Stimulated activated CD4-positive, alpha-beta T cell treated with anti-CD3 and anti-CD28 coated beads, Interleukin-15, amount 100 ng/mL, for 24 hours (primary cell): ENCODE measurements around the gene FOXP1.
A peak's percentile ranks its signal among the peaks of the same experiment; 100 is the strongest.

Experiments used
- DNase-seq: peaks from one replicate; pipeline ENCODE4 v3.0.0-alpha.2; 2020

FOXP1 gene

DNA sequence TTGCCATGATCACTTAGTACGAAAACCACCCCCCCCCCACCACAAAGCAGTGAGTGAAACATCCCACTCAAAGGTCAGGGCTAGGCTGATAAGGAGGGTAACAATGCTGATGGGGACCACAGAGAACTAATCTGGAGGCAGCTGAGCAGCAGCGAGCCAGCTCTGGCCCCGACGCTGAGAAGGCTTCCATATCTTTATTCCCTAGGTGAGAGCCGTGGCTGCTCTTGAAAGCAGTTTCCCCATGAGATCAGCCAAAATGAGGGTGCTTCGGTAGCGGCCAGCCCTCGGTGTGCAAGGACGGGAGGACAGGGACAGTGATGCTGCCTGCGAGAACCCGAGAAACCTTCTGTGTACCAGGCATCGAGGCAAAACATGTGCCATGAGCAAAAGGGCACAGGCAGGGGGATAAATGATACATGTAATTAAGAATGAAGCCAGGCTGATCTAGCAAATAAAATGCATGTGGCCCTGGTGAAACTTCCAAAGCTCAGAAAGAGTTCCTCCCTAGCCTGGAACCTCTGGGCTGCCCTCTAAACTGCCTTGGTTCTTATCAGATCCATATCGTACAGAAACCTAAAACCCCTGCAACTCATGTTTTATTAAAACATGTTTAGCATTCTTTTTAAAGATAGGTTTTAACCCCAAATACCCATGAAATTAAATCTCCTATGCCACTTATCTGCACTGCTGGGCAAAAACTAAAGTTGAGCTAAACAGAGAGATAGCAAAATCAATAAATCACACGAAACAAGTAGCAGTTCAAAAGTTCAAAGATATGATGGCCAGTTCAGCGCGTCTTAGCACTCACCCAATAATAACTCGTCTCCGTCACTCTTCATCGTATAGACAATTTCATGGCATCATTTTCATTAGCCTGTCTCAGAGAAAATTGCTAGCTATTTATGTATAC is 337.3 kb downstream of the FOXP1 start:
- no peak for DNase-seq

DNA sequence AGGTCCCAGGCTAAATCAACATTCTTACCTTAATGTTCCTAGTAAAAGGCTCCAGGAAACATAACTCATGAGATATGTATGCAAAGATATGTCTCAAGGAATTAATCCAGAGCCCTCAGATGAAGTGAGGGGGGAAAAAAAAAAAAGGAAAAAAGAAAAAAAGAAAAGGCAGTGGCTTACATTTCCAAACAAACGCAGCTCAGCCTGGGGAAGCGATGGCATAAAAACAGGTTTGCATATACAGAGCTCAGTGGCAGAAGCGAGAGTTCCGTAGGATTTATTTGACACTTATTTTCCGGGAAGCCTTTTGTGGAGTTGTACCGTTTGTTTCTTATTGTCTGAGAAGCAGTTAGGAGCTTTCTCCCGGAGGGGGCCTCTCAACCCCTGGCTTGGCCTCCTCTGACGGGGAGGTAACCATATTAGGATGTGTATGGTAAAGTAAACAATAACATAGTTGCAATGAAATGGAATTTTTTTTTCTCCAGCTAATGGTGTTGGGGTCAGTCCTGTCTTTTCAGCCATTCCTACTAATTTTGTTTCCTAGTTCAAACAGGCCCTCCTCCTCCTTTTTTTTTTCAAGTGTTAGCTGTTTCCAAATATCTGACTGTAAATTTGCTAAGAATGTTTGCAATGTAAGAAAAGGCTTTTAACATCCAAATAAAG is 338.6 kb downstream of the FOXP1 start:
- DNase-seq, result no peak

DNA sequence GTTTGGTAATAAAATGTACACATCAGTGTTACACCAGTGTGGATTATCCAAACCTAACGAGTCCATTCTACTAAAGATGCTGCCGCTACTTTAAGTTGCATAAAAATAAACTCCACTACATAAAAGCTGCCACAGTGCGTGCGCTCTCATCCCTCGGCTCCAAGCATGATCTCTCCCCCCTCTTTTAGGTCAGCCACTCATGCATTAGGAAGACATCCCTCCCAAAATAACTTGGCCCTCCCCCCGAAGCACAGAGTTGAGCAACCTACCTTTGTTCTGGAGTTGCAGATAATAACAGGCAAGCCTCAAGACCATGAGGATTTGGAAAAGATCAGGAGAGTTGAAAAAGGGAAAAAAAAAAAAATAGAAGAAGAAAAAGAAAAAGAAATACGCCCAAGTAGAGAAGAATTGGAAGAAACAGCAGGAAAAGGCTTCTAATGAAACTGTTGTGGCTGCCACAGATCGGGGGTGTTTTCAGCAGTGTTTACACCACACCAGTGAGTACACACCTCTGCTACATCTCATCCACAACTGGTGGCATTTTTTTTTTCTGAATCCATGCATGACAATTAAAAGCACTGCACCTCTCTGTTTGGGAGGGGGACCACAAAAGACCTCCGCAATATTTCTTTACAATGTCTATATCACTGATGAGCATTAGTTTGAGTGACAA is 339.2 kb downstream of the FOXP1 start:
- DNase-seq, result no peak

DNA sequence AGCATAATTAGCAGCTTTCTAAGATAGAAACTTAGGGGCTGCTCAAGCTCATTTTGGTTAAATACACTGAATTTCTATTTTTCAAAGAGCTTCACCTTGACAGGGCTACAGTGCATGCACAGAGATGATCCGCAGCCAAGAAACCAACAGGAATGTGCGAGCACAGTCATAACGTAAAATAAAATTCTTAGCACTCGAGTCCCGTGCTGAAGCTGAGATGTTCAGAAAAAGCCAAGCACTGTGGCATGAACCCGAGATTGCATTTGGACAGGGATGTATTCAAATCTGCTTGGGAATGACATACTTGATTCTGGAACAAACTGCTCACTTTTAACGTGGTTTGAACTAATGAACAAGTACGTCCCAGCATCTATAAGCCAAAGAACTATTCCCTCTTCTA is 340.3 kb downstream of the FOXP1 start:
- DNase-seq, result no peak

DNA sequence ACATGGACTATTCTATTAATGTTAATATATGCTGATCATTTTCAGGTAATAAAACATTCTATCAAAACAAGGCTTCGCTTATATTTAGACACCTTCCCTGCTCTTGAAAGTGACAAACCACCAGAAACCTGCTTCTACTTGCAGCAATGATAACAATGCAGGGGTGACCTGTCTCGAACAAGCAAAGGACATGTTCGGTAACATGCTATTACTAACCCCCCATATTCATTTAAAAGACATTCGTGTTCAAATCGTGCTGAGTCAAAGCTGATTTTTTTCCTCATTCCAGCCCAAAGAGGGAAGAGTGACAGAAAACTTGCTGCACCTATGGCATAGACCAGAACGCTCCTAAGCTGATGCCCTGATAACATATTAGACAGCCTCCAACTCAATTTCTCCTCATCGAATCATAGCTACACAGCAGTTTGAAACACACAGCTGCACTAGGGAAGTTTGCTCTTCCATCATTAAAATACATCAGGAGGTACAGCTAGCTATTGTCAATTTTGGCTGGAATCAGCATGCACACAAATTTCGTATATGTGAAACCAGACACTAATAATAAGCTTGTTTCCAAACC is 341.5 kb downstream of the FOXP1 start:
- DNase-seq, result no peak

DNA sequence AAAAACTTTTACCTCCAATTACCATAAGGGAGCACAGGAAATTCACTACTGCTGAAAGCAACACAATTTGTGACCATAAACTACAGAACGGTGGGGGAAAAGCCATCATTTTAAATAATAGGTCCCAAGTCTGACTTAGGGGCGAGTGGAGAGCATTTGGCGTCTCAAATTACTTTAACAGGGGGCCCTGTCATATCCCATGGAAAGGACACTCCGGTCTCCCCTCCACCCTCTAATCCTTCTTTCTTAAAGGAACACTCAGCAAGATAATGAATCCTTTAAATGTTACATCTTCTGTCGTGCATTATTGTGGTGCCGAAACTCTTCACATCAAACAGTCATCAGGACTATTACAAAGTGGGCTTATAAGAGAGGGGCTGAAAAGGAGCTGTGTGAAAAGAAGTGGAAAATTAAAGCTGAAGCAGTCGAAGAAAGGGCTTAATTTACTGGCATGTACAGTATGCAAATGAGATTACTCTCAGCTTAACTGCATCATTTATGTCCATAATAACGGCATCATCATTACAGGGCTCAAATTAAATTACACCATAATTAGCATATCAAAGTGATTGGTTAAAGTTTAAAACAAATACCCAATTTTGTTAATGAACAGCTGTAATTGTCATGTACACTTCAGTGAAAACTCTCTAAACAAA is 342.2 kb downstream of the FOXP1 start:
- DNase-seq, result no peak

DNA sequence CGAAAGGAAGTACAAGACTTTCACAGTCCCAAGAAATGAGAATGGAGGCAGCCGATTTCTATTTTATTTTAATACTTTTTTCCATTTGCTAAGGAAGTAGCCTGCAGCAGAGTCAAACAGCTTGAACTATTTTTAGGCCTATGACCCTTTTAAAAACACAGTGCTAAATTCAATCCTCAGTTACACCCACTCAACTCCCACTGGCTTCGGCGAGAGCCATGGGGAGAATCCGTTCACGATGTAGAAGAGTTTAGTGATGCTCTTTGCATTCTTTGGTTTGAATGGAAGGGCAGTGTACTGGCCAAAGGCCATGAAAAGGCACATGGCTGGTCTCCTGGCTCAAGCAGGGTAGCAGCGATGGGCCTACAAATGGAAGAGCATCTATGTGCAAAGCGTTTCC is 343.5 kb downstream of the FOXP1 start:
- no peak for DNase-seq

DNA sequence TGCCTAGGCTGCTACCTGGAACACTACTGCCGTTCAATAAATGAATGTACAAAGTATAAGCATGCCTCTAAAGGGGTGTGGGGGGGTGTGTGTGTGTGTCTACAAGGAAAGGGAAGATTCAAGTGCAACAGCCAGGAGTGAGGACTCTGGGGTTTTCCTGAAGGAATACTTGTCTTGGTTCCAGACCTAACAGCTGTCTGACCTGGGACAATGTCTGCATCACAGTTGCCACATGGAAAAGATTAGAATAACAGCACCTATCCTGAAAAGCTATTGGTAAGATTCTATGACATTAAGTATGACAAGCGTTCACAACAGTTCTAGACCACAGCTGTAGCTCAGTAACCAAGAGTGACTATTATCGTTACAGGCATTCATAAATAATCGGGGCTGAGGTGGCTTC is 345.2 kb downstream of the FOXP1 start:
- DNase-seq, result no peak

DNA sequence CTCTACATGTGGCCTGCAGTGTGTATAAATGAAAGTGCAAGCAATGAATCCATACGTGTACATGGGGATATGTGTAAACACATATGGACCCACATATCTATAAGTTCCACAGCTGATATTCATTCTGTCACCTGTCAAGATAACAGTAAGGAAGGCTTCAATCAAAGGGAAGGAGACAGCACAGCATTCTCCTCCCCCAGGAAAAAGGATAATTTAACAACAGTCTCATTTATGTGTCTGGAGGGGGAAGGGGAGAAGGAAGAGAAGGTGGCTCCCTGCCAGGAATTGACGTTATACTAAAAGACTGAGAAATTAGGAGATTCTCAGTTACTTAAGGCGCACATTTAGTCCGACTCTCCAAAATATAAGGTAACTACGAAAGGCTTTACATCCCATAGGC is 345.9 kb downstream of the FOXP1 start:
- no peak for DNase-seq

DNA sequence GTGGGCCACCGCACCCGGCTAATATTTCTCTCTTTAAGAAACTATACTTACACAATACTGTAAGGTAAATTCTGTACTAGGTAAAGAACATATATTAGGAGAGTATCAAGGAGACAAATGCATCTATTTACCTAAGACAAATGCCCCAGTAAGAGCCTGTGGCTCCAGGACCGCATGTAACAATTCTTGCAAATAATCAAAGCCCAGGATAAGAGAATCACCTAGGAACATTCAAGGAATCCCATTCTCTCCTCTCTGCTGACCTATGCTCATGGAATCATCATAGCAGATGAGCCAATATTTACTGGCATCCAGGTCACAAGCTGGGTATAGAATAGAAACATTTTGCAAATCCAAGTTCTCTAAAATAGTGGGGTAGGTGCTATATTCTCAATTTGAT is 347.7 kb downstream of the FOXP1 start:
- DNase-seq, result no peak

DNA sequence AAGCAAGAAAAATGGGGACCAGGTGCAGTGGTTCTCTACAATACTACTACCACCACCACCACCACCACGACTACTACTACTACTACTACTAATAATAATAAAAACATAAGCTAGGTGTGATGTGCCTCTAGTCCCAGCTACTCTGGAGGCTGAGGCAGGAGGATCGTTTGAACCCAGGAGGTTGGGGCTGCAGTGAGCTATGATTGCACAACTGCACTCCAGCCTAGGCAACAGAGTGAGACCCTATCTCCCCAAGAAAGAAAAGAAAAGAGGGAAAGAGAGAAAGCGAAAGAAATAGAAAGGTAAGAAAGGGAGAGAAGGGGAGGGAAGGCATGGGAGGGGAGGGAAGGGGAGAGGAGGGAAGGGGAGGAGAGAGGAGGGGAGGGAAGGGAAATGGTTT is 350.6 kb downstream of the FOXP1 start:
- no peak for DNase-seq

DNA sequence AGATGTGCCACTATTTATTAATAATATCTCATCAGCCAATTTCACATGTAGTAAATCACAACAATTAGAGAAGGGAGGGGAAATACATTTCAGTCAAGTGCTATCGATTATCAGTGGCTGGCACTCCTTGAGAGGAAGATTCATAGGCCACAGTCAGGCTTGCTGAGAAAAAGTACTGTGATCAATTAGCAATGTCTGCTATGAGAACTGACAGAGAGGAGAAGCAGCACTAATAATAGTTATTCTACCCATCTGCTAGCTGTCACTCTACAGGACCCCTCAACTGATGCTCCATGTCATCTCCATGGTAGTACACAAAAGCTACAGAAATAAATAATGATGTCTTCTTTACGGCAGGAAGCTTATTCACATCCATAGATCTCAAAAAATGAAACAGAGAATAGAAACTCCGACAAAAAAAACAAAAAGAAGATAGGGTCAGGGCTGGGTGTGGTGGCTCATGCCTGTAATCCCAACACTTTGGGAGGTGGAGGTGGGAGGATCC is 351.3 kb downstream of the FOXP1 start:
- no peak for DNase-seq

DNA sequence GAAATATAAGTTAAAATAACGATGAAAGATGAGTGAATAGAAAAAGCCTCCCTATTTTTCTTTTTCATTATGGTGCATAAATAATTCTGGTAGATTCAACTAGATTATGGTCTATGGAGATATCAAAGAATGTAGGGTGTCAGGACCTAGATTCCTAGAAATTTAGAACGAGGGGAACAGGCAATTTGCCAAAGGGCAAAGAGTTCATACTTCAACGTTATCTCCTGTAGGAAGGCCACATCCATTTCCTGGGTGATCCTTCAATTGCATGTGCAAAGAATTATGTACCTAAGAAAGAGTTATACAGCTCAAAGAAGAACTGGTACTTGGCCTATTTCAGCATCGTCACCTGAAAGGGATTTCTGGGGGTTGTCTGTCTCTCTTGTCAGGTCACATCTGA is 351.8 kb downstream of the FOXP1 start:
- DNase-seq, result no peak

DNA sequence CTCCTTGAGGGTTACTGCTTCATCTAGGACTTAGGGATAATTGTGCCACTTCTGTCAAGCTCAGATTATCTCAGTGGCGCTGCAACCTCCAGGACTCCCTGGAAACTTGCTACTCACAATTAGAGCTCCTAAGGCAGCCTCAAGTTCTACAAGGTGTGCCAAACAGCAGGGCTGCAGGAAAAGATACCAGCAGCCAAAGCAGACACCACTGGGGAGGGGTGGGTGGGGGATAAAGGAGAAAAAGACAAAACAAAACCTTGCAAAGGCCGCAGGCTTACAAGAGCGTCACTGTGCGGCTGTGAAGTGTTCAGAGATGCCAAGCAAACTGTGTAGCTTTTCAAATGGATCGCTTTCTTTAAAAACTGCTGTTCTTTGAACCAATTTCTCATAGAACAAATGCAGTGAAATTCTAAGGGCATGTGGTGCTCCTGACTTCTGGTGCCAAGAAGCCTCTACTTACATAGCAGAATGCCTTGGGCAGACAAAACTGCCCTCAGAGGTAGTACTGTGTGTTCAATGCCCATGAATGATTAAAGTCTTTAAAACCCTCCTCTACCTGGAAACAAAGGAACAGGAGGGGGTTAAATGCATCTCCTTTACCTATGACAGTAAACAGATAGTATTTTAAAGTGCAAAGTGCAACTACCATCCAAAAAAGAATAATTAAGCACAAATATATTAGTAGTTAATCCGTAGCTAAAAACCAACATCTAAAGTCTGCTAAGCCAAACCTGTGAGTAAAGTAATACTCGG is 353.4 kb downstream of the FOXP1 start:
- DNase-seq, result no peak

DNA sequence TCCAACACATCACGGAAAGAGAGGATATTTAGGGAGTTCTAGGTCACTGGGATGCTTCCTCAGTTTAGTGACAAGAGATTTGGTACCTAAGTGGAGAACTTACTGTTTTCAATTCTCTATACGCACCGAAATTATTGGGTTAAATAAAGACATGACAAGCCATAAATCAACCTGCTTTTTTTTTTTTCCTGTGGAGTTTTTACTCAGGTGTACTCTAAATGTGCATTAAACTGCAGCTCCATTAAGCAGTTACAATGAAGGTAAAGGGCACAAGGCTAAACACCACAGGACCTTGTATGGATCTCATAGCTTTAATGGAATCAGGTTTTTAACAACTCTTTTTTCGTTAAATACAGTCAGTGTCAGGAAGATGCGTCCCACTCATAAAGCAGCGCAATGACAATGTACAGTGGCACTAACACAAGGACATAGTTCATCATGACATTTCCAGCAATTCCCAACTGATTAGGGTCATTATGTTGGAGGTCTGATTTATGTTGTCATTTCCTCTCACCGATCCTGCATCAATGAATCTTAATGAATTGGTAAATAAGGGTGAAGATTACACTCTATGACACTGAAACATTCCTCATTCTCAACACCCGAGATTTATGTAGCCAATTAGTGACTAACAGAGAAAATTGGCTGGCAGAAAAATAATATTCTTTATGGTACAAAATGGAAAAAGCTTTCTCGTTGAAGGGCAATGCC is 355.2 kb downstream of the FOXP1 start:
- no peak for DNase-seq

DNA sequence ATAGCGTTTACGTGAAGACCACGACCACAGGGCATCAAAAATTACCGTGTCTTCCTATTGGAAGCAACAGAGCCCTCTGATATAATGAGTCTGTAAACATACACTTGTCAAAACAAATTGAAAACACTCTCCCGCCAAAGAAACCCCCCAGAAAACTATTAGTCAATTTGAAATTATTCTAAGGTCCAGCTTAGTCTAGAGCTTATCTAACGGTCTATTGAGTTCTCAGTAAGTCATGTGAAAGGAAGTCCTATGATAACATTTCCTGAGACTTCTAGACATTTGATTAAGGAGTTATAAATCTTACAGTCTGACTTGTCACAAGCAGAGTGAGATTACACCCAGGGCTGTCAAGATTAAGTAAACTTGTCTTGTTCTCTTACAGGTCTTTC is 356.3 kb downstream of the FOXP1 start:
- DNase-seq, result no peak

DNA sequence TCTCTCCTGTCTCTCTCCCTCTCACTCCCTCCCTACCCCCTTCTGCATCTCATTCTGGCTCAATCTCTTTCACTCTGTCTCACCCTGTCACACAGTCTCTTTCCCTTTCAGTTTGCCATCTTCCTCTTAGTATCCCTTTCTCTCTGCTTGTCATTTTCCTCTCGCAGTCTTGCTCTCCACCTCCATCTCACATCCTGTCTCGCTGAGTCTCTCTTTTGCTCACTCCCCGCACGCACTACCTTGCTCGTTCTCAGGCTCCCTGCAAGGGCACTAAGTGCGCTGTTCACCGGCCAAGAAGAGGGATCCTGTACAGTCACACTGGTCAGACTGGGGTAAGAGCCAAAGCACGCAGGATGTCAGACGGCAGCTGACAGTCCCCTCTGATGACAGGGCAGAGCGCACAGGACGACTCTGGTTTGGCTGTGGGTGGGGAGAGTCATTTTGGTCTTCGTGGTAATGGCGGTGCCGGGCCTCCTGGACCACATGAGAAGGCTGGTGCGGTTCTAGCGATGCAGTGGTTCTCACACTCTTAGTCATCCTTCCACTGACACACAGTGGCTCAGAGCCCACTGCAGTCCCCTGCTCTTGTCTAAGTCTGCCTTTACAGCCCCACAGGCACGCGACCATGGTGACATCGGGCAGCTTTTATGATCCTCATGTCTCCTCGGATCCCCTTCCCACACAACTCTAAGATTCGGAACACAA is 356.8 kb downstream of the FOXP1 start:
- DNase-seq, result peak; percentile 94

DNA sequence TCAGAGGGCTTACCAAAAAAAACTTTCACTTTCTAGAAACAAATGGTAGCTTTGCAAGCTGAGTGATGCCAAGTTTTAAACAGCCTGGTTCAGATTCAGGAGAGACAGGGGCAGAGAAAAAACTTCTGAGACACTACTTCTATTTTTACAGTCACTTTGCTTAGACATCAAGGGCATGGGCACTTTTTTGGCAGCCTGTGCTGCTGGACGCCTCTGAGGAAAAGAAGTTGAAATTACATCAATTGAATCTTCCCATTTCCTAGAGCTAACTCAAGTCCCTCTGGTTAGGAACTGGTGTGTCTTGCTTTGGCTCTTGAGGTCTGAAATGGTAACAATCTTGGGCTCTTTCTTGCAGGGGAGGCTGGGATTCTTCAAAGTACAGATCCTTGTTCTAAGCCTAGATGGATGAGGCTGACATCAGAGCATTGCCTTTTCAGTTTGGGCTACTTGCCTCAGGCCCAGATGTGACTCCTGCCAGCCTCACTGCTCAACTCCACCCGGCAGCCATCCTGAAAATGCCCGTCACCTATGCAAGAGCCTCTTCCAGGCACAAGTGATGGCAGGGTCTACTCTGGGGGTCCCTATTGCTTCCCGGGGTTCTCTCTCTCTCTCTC is 357.5 kb downstream of the FOXP1 start:
- peak; percentile 42 for DNase-seq

DNA sequence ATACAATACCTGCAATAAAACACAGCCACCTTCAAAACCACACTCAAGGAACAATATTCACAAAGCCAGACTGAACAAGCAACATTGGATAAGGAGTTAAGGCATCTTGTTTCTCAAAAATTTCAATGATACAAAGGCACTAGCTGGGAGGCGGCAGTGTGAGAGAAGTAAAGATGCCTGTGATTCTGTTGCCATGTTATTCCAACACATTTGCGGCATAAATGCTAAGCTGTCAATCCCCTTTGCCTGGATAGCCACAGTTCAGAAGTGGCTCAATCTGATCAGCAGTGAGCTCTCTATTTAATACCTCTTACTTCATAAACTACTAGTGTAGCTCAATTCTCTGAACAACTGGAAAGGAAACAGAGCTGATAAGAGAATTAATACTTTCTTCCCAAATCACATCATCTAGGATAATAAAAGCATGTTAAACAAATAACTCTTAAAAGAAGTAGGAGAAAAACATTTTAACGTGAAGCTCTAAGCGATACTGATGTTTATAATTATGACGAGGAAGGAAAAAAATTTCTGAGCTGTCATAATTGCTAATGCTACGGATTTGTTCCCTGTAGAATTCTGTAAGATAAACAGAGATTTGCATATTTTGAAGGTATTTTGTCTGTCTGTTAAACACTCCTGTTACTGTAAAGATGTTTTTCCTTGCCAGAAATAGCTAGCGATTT is 358.4 kb downstream of the FOXP1 start:
- DNase-seq, result no peak
